IMR-90 (cell line): ENCODE data around the gene ARHGAP11A. TPM values are rescaled to one million over a fixed set of nuclear protein-coding genes. Genes with fewer than 3 reads are reported as not detected.

Source experiments
- microRNA-seq, 2 experiments: library from miRNA; stranded (forward) in 1 of 2; unstranded in 1 of 2; fragments of 10-50 nt in 1 of 2; fragments of <30 nt in 1 of 2; gene quantifications in 1 of 2; microRNA quantifications in 1 of 2; one replicate each; pipeline versions ENCODE3 to v1.1.0; 2013 to 2020; ENCODE audit not compliant: insufficient read depth in 1 of 2, insufficient read length in 1 of 2, unreplicated experiment in 1 of 2
- polyA plus RNA-seq, 3 experiments: library from polyadenylated mRNA; depleted of rRNA; stranded (reverse); fragments of >200 nt; gene quantifications; 2 replicates each; pipeline ENCODE4 v1.2.3, GENCODE V29; 2012; ENCODE audit warnings: low replicate concordance in 1 of 3
- small RNA-seq, 5 experiments: library from RNA; depleted of rRNA; stranded (forward); fragments of <200 nt; gene quantifications; one replicate each; pipeline ENCODE3, GENCODE V24; 2012
- total RNA-seq: library from RNA; depleted of rRNA; stranded (reverse); fragments of >200 nt; gene quantifications from 2 replicates; pipeline ENCODE4 v1.2.3, GENCODE V29; 2012; rRNA removed

ARHGAP11A gene
- total and polyA plus RNA-seq, 2 of the 4 experiments (the other 2 are of a cell fraction) = 9.9 to 29.0 TPM

Small RNAs within 50 kb of the gene (microRNA-seq; reads per million reads assigned to microRNA genes)
- gene RN7SL286P (ENCODE audit: insufficient read depth, insufficient read length) = not detected

Small RNAs within 50 kb of the gene (small RNA-seq; reads per million reads assigned to genes)
- gene RN7SL286P = 0 reads per million in 5 experiments

Other genes starting within 250 kb of the ARHGAP11A start
- not detected in 2 replicates for gene GOLGA8K, start 212.2 kb upstream of the ARHGAP11A start, total RNA-seq
- gene GOLGA8K, start 212.2 kb upstream of the ARHGAP11A start, polyA plus RNA-seq (2012; rRNA removed) = not detected in 2 replicates
- 0.36 and 0.56 TPM in 2 replicates for gene GOLGA8O, start 159.9 kb upstream of the ARHGAP11A start, total RNA-seq
- 0.42 and 0.65 TPM in 2 replicates for gene GOLGA8O, start 159.9 kb upstream of the ARHGAP11A start, polyA plus RNA-seq (2012; rRNA removed)
- 0.72 and 0.83 TPM in 2 replicates for gene GOLGA8N, start 22.0 kb upstream of the ARHGAP11A start, total RNA-seq
- gene GOLGA8N, start 22.0 kb upstream of the ARHGAP11A start, polyA plus RNA-seq (2012; rRNA removed) = 1.2 and 1.8 TPM in 2 replicates
- gene SCG5, start 26.2 kb downstream of the ARHGAP11A start, total RNA-seq = 7.9 and 8.3 TPM in 2 replicates
- 15.6 and 16.8 TPM in 2 replicates for gene SCG5, start 26.2 kb downstream of the ARHGAP11A start, polyA plus RNA-seq (2012; rRNA removed)
- 848 and 1,032 TPM in 2 replicates for gene GREM1, start 102.5 kb downstream of the ARHGAP11A start, total RNA-seq
- gene GREM1, start 102.5 kb downstream of the ARHGAP11A start, polyA plus RNA-seq (2012; rRNA removed) = 852 and 1,130 TPM in 2 replicates